SH-SY5Y (cell line): ENCODE measurements around the gene KMT2E.

Source experiments
- GATA2 ChIP-seq: IDR thresholded peaks from 2 replicates; pipeline ENCODE4 v1.6.1; 2011; ENCODE audit warnings: mild to moderate bottlenecking, low read depth, low read length
- GATA3 ChIP-seq: IDR thresholded peaks from 2 replicates; pipeline ENCODE4 v1.6.1; 2011; ENCODE audit warnings: low read depth, mild to moderate bottlenecking, low read length, moderate library complexity

- TF ChIP-seq GATA2 = no peak
- TF ChIP-seq GATA3 = no peak
These were observed 8.0 kb downstream of the KMT2E start for GRCh38 chr7:105021967-105022366.
